GM12801 (cell line): ENCODE results near the gene SDK1.

Source experiments
- CTCF ChIP-seq: IDR thresholded peaks from one replicate; pipeline ENCODE4 v1.5.1; 2011; ENCODE audit warnings: control low read depth; ENCODE audit not compliant: insufficient read length; ENCODE audit errors: extremely low read depth

The SDK1 gene

GRCh38 chr7:4286351-4286750 is 985.3 kb downstream of the SDK1 start:
- TF ChIP-seq CTCF, result no peak

DNA sequence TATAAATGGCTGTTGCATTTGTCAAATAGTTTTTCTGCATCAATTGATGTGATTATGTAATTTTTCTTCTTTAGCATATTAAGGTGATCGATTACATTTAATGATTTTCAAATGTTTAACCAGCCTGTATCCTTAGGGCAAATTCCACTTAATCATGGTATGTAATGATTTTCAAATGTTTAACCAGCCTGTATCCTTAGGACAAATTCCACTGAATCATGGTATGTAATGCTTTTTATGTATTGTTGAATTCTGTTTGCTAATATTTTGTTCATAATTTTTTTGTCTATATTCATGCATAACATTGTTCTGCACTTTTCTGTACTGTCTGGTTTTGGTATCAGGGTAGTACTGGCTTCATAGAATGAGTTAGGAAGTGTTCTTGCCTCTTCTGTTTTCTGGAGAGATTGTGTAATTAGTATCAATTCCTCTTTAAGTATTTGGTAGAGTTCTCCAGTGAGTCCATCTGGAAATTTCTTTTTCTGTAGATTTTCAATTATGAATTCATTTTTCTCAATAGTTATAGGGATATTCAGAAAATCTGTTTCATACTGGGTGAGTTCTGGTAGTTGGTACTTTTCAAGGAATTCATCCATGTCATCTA is 987.8 kb downstream of the SDK1 start:
- TF ChIP-seq CTCF, result no peak

DNA sequence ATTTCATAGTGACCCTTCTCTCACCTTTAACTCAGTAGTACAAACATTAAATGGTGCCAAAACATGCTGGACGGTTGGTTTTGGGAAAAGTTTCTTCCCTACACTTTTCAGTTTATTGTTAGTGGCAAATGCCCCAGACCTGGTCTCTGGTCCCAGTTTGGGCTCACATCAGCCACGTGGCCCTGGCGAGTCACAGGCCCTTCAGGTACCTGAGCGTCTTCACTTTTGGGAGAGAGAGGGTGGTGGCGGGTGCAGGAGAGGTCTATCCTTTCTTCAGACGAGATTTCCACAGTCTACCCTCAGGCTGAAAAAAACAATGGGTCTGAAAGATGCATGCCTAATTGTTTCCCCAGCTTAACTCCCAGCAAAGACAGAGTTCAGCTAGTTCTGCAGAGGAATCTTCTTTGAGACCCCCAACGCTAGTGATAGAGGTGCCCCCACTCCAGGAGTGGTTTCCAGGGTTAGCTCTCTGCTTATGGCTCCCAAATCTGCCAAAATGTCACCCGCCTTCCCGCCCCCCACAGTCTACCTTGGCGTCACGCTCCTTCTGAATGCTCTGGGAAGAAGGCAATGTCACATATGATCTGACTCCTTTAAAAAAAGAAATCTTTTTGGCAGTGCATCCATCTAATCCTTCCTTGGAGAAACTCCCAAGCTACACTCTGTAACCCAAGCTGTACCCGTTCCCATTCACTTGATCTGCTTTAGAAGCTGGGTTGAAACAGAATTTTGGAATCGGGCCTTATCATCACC is 996.3 kb downstream of the SDK1 start:
- TF ChIP-seq CTCF, result no peak

DNA sequence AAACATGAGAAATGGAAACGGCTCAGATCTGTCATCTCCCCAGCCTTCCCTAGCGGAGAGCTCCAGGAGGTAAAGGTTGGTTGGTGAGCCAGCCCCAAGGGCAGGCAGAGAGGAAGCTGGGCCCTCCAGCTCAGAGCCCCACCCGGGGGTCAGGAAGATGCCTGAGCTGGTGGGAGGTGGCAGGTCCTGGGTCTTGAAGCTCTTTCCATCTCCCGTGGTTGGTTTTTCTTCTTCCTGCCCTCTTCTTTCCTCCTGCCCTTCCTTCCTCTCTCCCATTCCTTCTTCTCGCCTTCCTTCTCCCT is 996.8 kb downstream of the SDK1 start:
- TF ChIP-seq CTCF, result no peak

GRCh38 chr7:4299431-4299830 is 998.4 kb downstream of the SDK1 start:
- TF ChIP-seq CTCF, result no peak

DNA sequence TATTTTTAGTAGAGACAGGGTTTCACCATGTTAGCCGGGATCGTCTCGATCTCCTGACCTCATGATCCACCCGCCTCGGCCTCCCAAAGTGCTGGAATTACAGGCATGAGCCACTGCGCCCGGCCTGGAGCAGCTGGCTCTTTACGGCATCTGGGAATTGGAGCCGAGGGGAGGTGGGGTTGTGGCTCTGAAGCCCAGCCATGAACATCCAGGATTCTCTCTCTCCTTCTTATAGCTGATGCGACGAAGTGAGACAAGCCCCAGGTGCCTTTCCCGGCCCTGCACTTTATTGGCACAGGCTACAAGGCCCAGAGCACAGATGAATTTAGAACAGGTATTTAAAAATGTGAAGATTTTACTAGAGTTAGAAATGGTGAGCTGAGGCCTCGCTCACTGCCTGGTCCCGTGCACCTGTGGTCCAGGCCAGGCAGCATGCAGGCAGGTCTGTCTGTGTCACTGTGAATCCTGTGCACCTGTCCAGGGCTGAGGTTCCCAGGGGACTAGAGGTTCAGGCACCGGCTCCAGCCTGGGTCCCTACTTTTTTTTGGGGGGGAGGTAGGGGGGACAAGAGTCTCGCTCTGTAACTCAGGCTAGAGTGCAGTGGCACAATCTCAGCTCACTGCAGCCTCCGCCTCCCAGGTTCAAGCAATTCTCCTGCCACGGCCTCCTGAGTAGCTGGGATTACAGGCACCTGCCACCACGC is 1001.3 kb downstream of the SDK1 start:
- no peak for TF ChIP-seq CTCF

DNA sequence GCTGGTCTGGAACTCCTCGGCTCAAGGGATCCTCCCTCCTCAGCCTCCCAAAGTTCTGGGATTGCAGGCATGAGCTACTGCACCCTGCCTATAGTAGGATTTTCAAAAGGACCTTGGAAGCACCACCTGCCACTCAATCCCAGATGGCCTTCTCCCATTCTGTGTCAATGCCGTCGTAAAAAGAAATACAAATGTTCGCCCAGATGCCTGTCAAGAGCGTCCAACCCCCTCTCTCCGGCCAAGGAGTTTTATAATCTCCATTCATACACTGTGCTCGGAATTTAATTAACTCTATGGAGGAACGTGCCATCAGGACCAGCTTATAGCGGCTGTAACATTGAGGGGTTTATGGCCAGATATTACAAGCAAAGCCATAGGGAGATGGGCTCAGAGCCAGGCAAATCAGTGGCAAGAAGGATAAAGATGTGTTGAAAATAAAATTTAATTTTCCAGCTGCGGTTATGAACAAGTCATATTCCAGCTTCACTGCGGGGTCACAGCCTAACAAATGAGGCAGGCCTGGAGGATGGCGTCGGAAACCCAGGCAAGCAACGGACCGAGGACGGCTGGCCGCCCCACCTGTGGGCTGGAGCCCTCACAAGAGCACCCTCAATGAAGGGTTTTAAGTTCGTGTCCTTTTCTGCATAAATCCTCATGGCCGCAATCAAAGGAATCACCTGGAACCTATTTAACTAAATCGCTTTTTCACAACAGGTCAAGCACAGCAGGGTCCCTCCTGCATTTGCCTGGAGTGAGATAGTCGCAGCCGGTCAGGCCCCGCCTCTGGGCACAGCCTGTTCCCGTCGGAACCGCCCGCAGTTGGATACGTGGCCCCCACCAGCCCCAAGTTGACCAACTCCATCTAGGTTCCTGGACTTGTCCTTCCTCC is 1006.5 kb downstream of the SDK1 start:
- no peak for TF ChIP-seq CTCF
